SJCRH30 (cell line): ENCODE data around the gene FAM32A. TPM values are rescaled to one million over a fixed set of nuclear protein-coding genes. Genes with fewer than 3 reads are reported as not detected.

Experiments used
- DNase-seq, 2 experiments: peaks; one replicate each; pipeline ENCODE4 v3.0.0-alpha.2; 2015 to 2020
- H3K27ac ChIP-seq: fragments of 250-450 bp; sonication (Bioruptor Pico); 2 replicates; pipeline ENCODE4 v1.5.1; 2020; ENCODE audit warnings: mild to moderate bottlenecking, moderate library complexity
- H3K27me3 ChIP-seq: fragments of 250-450 bp; sonication (Bioruptor Pico); 2 replicates; pipeline ENCODE4 v1.5.1; 2020; ENCODE audit warnings: mild to moderate bottlenecking, moderate library complexity
- H3K36me3 ChIP-seq: fragments of 250-450 bp; sonication (Bioruptor Pico); 2 replicates; pipeline ENCODE4 v1.5.1; 2020; ENCODE audit warnings: mild to moderate bottlenecking, moderate library complexity
- H3K4me1 ChIP-seq: fragments of 250-450 bp; sonication (Bioruptor Pico); 2 replicates; pipeline ENCODE4 v1.5.1; 2020; ENCODE audit warnings: mild to moderate bottlenecking, moderate library complexity
- H3K4me3 ChIP-seq: fragments of 250-450 bp; sonication (Bioruptor Pico); 2 replicates; pipeline ENCODE4 v1.5.1; 2020; ENCODE audit warnings: mild to moderate bottlenecking, moderate library complexity
- H3K9me3 ChIP-seq: fragments of 250-450 bp; sonication (Bioruptor Pico); replicated peaks from 2 replicates; pipeline ENCODE4 v1.5.1; 2020; ENCODE audit warnings: mild to moderate bottlenecking, moderate library complexity
- total RNA-seq: library from RNA; depleted of rRNA; stranded (reverse); fragments of >200 nt; shearing (Covaris generic); gene quantifications from 2 replicates; pipeline ENCODE4 v1.2.3, GENCODE V29; 2014

The FAM32A gene
- total RNA-seq, 1 experiment from 2014 or later, result 130 TPM

- H3K27ac ChIP-seq, result no peak overlapping the region
- H3K4me1 ChIP-seq, result no peaks in the 10 kb centered on the region
- H3K27me3 ChIP-seq, result no peaks in the 10 kb centered on the region
- no peak for DNase-seq
- peaks cover 38% of the 10 kb centered on the region for H3K36me3 ChIP-seq
- H3K4me3 ChIP-seq, result no peak overlapping the region
- H3K9me3 ChIP-seq, result no peaks in the 10 kb centered on the region
Observed at GRCh38 chr19:16202320-16203255, 17.4 kb downstream of the FAM32A start.

- Histone ChIP-seq H3K27ac (no peak overlapping the region), H3K9me3 (no peaks in the 10 kb centered on the region), H3K36me3 (peaks cover 43% of the 10 kb centered on the region), H3K4me1 (no peaks in the 10 kb centered on the region), H3K4me3 (no peak overlapping the region), H3K27me3 (no peaks in the 10 kb centered on the region)
- DNase-seq, result no peak
Observed at GRCh38 chr19:16203256-16204004, 18.2 kb downstream of the FAM32A start.

- Histone ChIP-seq H3K36me3 (peaks cover 47% of the 10 kb centered on the region), H3K4me1 (no peaks in the 10 kb centered on the region), H3K27me3 (no peaks in the 10 kb centered on the region), H3K9me3 (no peaks in the 10 kb centered on the region), H3K27ac (no peak overlapping the region), H3K4me3 (no peak overlapping the region)
- DNase-seq, result no peak
Observed at GRCh38 chr19:16204005-16204294, 18.7 kb downstream of the FAM32A start.

- Histone ChIP-seq H3K9me3 (no peaks in the 10 kb centered on the region), H3K27ac (no peak overlapping the region), H3K27me3 (no peaks in the 10 kb centered on the region), H3K4me3 (no peak overlapping the region), H3K36me3 (peaks cover 52% of the 10 kb centered on the region), H3K4me1 (no peaks in the 10 kb centered on the region)
- no peak for DNase-seq
Observed at GRCh38 chr19:16205205-16206045, 20.2 kb downstream of the FAM32A start.

GRCh38 chr19:16206046-16206605 is 20.9 kb downstream of the FAM32A start:
- H3K27me3 ChIP-seq, result no peaks in the 10 kb centered on the region
- DNase-seq, result no peak
- H3K36me3 ChIP-seq, result peaks cover 57% of the 10 kb centered on the region
- H3K4me1 ChIP-seq, result no peaks in the 10 kb centered on the region
- no peak overlapping the region for H3K27ac ChIP-seq
- no peaks in the 10 kb centered on the region for H3K9me3 ChIP-seq
- no peak overlapping the region for H3K4me3 ChIP-seq

GRCh38 chr19:16206637-16207036 is 21.4 kb downstream of the FAM32A start:
- Histone ChIP-seq H3K4me3 (no peak overlapping the region), H3K27ac (no peak overlapping the region), H3K4me1 (no peaks in the 10 kb centered on the region), H3K36me3 (peaks cover 60% of the 10 kb centered on the region), H3K27me3 (no peaks in the 10 kb centered on the region), H3K9me3 (no peaks in the 10 kb centered on the region)
- DNase-seq, result no peak

GRCh38 chr19:16207063-16207462 is 21.9 kb downstream of the FAM32A start:
- Histone ChIP-seq H3K4me1 (no peaks in the 10 kb centered on the region), H3K9me3 (no peaks in the 10 kb centered on the region), H3K27ac (no peak overlapping the region), H3K36me3 (peaks cover 62% of the 10 kb centered on the region), H3K4me3 (no peak overlapping the region), H3K27me3 (no peaks in the 10 kb centered on the region)
- DNase-seq, result no peak

GRCh38 chr19:16207490-16208025 is 22.3 kb downstream of the FAM32A start:
- no peaks in the 10 kb centered on the region for H3K27me3 ChIP-seq
- no peak overlapping the region for H3K27ac ChIP-seq
- H3K4me1 ChIP-seq, result no peaks in the 10 kb centered on the region
- peaks cover 64% of the 10 kb centered on the region for H3K36me3 ChIP-seq
- no peak for DNase-seq
- H3K9me3 ChIP-seq, result no peaks in the 10 kb centered on the region
- no peak overlapping the region for H3K4me3 ChIP-seq

- Histone ChIP-seq H3K27ac (no peak overlapping the region), H3K4me1 (no peaks in the 10 kb centered on the region), H3K4me3 (no peak overlapping the region), H3K27me3 (no peaks in the 10 kb centered on the region), H3K36me3 (peaks cover 57% of the 10 kb centered on the region), H3K9me3 (no peaks in the 10 kb centered on the region)
- no peak for DNase-seq
Observed at GRCh38 chr19:16208064-16208759, 23.0 kb downstream of the FAM32A start.

GRCh38 chr19:16208847-16209665 is 23.8 kb downstream of the FAM32A start:
- H3K9me3 ChIP-seq, result no peaks in the 10 kb centered on the region
- no peak overlapping the region for H3K27ac ChIP-seq
- no peaks in the 10 kb centered on the region for H3K27me3 ChIP-seq
- no peak overlapping the region for H3K4me3 ChIP-seq
- no peak for DNase-seq
- peaks cover 53% of the 10 kb centered on the region for H3K36me3 ChIP-seq
- no peaks in the 10 kb centered on the region for H3K4me1 ChIP-seq

GRCh38 chr19:16210168-16210567 is 25.0 kb downstream of the FAM32A start:
- DNase-seq, result no peak
- H3K27ac ChIP-seq, result no peak overlapping the region
- no peaks in the 10 kb centered on the region for H3K9me3 ChIP-seq
- peaks cover 50% of the 10 kb centered on the region for H3K36me3 ChIP-seq
- no peaks in the 10 kb centered on the region for H3K27me3 ChIP-seq
- no peaks in the 10 kb centered on the region for H3K4me1 ChIP-seq
- H3K4me3 ChIP-seq, result no peak overlapping the region

- H3K9me3 ChIP-seq, result no peaks in the 10 kb centered on the region
- no peak overlapping the region for H3K4me3 ChIP-seq
- H3K36me3 ChIP-seq, result peaks cover 59% of the 10 kb centered on the region
- DNase-seq, result no peak
- no peak overlapping the region for H3K27ac ChIP-seq
- H3K27me3 ChIP-seq, result no peaks in the 10 kb centered on the region
- no peaks in the 10 kb centered on the region for H3K4me1 ChIP-seq
Observed at GRCh38 chr19:16213076-16213475, 27.9 kb downstream of the FAM32A start.
